T-helper 2 cell (primary cell): ENCODE data around the gene ERCC1.
"Not testable (repeated sequence)": the region's sequence is repeated elsewhere in the genome, so short reads cannot be mapped to it uniquely, and the experiment has no call there.

Source experiments
- DNase-seq, 5 experiments: peaks; one replicate each; pipeline versions ENCODE4 v3.0.0 to v3.0.0-alpha.2; 2012 to 2022

ERCC1 gene

GRCh38 chr19:45428384-45429231 is 4.9 kb upstream of the ERCC1 start:
- no peak for DNase-seq

GRCh38 chr19:45424191-45425058 is 708 bp upstream of the ERCC1 start:
- peak in 1 of 5 experiments; percentile 44 for DNase-seq

- DNase-seq, result peak in 3 of 5 experiments; percentile 67 to 82 (median 70)
Observed at GRCh38 chr19:45423033-45423588, 606 bp downstream of the ERCC1 start.

GRCh38 chr19:45421947-45422498 is 1.7 kb downstream of the ERCC1 start:
- DNase-seq, result no peak

- no peak for DNase-seq
Observed at GRCh38 chr19:45420871-45421270, 2.8 kb downstream of the ERCC1 start.

GRCh38 chr19:45420356-45420755 is 3.4 kb downstream of the ERCC1 start:
- no peak for DNase-seq

- DNase-seq, result no peak
Observed at GRCh38 chr19:45419895-45420294, 3.8 kb downstream of the ERCC1 start.

GRCh38 chr19:45419396-45419795 is 4.3 kb downstream of the ERCC1 start:
- peak in 1 of 5 experiments; percentile 54 for DNase-seq

- DNase-seq, result no peak
Observed at GRCh38 chr19:45418802-45419201, 4.9 kb downstream of the ERCC1 start.

- DNase-seq, result no peak
Observed at GRCh38 chr19:45417151-45417550, 6.6 kb downstream of the ERCC1 start.

GRCh38 chr19:45414468-45414867 is 9.2 kb downstream of the ERCC1 start:
- DNase-seq, result no peak

GRCh38 chr19:45413497-45413896 is 10.2 kb downstream of the ERCC1 start:
- DNase-seq, result no peak

GRCh38 chr19:45410330-45410729 is 13.4 kb downstream of the ERCC1 start:
- DNase-seq, result not testable (repeated sequence)

- no peak for DNase-seq
Observed at GRCh38 chr19:45409557-45409920, 14.2 kb downstream of the ERCC1 start.

GRCh38 chr19:45408830-45409556 is 14.7 kb downstream of the ERCC1 start:
- DNase-seq, result no peak

- DNase-seq, result no peak
Observed at GRCh38 chr19:45408121-45408520, 15.6 kb downstream of the ERCC1 start.

- not testable (repeated sequence) for DNase-seq
Observed at GRCh38 chr19:45407585-45407984, 16.1 kb downstream of the ERCC1 start.

GRCh38 chr19:45407091-45407375 is 16.7 kb downstream of the ERCC1 start:
- DNase-seq, result no peak

GRCh38 chr19:45406226-45407090 is 17.3 kb downstream of the ERCC1 start, which contains the start of gene POLR1G:
POLR1G (plus strand) TSS chr19:45406644; CDS start chr19:45406697, 53 bp downstream.
- peak; percentile 47 to 92 (median 70) for DNase-seq

- DNase-seq, result peak; percentile 60 to 86 (median 80)
Observed at GRCh38 chr19:45405435-45406225, 18.1 kb downstream of the ERCC1 start.
